ENCODE results near the gene SRGAP1.

SRGAP1 gene

DNA sequence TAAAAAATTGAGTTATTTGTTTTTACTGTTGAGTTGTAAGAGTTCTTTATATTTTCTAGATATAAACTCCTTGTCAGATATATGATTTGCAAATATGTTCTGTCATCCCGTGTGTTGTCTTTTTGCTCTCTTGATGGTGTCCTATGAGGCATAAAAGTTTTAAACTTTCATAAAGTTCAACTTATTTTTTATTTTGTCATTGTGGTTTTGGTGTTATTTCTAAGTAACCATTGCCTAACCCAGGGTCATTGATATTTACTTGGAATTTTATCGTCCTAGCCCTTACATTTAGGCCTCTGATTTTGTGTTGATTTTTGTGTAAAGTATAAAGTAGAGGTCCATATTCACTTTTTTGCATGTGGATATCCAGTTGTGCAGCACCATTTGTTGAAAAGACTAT lies 63.1 kb downstream of the SRGAP1 start:
- DNase-seq (ENCODE audit: low read depth) = no peak

DNA sequence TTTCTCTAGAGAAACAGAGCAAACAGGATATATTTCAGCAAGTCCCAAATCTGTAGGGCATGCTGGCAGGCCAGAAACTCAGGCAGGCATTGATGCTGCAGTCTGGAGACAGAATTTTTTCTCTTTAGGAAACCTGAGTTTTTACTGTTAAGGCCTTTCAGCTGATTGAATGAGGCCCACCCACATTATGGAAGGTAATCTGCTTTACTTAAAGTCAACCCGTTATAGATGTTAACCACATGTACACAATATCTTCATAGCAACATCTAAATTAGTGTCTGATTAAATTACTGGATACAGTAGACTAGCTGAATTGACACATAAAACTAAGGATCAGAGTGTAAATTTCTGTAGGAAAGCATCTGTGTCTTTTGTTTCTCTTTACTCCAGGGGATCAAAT lies 65.2 kb downstream of the SRGAP1 start:
- DNase-seq (ENCODE audit: low read depth) = no peak

DNA sequence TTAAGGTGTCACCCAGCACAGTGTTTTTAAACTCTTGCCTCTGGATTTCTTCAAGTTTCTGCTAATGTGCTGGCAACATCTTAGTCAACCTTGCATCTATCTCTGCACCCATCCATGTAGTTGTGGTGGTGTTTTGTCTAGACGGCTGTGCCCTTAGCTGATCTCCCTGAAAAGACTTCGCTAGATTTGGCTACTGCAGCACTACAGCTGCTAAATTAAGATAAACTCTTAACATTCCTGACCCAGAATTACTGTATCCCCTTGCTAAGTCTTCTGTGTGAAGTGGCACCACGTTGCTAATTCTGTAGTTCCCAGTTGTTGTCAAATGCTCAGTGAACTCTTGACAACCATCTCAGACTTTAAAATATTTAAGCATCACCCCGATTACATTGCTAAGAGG lies 66.8 kb downstream of the SRGAP1 start:
- DNase-seq (ENCODE audit: low read depth) = no peak

DNA sequence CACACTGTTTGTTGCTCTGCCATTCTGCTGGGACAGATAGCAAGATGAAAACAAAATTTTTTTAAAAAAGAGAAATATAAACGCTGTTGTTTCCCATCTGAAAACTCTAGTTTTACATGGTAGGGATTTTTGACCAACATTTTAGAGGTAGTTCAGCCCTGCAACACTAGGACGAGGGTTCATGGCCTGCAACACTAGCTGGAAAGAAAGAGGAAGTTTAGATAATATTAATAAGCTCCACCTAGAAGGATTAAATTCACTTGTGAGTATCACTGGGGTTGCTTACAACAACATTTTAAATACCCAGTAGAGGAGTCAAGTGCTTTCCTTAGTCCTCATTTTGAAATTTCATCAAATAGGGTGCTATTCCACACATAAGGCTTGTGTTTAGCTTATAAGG lies 68.2 kb downstream of the SRGAP1 start:
- no peak for DNase-seq (ENCODE audit: low read depth)

DNA sequence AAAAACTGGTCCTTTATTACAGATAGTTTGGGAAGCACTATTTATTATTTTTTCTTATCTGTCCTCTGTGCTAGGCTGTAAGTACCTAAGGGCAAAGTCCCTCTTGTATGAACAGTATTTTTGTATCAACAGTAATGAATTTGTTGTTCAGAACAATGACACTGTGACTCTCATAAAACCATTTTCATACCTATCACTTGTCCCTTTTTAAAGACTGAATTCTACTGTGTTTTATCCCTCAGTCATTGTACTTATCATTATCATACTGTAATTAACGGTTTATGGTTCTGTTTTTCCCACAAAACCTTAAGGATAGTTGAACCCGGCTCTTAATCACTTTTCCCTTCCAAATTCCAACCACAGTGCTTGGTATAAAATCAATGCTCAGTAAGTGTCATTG lies 69.4 kb downstream of the SRGAP1 start:
- DNase-seq (ENCODE audit: low read depth) = no peak

DNA sequence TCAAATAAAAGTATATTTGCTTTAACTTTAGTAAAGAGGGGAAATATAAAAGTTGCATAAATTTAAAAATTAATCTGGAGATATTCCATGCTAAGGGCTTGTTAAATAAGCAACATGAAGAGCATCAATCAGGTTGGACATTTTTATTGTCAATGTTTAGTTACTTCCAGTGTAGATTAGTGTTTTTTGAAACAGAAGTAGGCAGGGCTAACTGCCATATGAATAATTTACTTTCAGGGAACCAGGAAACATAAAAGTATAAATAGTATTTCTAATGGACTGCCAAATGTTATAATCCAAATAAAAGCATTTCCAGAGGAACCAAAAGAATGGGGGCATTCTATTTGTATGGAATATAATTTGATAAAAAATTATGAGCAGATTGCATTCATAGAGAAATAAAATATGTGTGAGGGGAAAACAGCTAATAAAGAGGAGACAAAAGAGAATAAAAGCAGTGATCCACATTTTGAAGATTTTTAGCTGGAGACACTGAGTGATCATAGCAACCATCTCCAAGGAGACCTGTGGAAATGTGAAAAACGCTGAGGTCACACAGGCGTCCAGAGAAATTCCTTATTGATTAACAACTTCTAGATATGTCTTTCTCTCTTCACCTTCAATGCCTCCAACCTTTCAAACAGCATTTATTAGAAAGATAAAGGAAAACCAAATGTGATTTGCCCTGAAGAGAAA lies 70.8 kb downstream of the SRGAP1 start:
- no peak for DNase-seq (ENCODE audit: low read depth)

DNA sequence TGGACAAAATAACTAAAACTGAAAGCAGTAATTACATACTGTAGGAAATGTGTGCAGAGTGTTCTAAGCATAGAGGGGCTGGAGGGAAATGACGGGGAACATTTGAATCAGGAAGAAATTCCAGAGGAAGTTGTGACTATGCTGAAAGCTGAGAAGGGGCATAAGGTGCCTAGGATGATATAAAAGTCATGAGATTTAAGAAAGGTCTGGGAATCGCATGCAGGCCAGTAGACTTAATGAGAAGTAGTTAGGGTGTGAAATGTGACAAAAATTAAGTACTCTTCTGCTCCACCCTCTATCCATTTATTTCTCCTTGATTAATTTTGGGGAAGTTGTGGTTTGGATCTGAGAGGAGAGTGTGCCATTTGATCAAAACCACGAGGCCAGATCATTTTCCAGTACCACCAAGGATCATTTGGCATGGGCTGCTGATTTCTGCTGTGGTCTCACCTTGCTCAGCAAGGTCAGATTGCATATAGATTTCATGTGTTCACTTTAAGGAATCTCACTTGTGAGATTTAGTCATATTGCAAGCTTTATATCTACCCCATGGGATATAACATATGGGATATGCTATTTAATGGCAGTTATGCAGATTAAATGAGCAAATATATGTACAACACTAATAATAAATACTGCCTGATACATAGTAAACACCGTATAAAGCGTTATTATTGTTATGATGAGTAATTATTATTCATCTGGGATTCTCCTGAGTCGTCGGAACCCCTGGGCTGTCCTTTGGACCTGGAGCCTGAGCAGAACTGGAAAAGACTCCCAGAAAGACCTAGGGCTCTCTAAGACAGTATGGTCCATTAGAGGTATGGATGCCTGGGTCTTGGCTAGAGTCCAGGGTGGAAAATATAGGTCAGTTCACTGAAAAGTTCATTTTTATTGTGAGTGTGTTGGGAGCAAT lies 72.3 kb downstream of the SRGAP1 start:
- DNase-seq (ENCODE audit: low read depth) = no peak

DNA sequence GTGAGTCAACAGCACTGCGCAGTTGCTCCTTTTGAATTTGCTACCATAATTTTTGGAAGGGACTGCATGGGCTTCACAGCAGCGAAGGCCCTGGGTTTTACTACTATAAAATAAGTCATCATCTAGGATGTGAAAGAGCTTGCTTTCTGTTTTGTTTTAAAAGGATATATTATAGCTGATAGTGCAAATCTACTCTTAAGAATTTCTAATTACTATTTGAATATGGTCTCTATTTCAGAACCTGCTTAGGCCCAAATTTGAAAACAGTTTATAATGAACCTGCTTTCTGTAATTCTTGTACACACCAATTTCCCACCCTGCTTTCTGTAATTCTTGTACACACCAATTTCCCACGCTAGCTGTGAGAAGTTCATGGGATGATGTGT lies 73.0 kb downstream of the SRGAP1 start:
- DNase-seq (ENCODE audit: low read depth) = no peak

DNA sequence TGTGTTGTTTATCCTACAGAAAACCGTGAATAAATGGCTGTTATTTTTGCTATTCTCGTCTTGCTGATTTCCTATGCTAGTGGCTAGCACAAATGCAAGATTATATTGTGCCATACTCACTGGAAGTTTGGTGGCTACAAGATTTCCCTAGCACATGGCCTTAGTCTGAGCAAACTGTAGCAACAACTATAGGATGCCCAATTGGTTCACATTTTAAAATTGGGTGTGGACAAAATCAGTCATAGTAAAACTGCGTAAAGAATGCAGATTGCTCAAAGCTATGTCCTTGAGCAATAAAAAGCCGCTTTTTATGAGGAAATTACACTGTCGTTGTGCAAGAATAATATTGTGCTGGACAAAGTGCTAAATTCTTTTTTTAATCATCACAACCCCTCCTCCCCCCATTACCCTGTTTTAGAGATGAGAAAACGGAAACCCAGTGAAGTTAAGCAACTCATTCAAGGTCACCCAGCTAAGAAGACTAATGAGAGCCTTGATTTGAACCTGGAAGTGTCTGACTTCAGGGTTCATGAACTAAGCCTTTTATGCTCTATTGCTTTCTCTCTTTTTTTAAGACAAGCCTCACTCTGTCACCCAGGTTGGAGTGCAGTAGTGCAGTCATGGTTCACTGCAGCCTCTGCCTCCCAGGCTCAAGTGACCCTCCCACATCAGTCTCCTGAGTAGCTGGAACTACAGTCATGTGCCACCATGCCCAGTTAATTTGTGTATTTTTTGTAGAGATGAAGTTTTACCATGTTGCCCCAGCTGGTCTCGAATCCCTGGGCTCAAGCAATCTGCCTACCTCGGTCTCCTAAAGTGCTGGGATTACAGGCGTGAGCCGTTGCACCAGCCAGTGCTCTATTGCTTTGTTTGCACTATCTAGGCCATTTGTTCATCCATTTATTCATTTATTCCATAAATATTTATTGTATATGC lies 73.6 kb downstream of the SRGAP1 start:
- no peak for DNase-seq (ENCODE audit: low read depth)

DNA sequence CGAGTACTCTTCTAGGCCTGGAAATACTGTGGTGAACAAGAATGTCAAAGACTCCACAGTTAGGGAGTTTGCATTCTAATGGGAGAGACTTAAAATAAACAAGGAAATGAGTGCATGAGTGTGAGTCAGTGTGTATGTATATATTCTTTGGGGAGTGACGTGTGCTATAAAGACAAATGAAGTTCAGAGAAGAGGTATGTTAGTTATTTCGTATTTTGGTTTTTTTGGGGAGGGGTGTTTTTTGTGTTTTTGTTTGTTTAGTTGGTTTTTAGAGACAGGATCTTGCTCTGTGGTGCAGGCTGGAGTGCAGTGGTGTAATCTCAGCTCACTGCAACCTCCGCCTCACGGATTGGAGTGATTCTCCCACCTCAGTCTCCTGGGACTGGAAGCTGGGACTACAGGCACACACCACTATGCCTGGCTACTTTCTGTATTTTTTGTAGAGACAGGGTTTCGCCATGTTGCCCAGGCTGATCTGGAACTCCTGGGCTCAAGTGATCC lies 74.3 kb downstream of the SRGAP1 start:
- no peak for DNase-seq (ENCODE audit: low read depth)

DNA sequence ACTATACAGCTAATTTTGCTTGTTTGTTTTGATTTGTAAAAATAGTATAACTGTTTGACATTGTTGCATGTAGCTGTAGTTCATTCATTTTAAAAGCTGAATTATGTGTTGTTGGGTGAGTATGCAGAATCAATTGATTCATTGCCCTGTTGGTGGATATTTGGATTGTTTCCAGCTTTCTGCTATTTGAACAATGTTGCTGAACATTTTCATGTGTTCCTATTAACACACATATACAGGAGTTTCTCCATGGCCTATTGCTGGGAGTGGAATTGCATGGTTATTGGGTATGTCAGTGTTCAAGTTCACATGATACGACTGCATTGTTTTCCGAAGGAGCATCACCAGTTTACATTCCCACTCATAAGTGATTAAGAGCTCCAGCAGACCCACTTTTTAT lies 75.3 kb downstream of the SRGAP1 start:
- DNase-seq (ENCODE audit: low read depth) = no peak

DNA sequence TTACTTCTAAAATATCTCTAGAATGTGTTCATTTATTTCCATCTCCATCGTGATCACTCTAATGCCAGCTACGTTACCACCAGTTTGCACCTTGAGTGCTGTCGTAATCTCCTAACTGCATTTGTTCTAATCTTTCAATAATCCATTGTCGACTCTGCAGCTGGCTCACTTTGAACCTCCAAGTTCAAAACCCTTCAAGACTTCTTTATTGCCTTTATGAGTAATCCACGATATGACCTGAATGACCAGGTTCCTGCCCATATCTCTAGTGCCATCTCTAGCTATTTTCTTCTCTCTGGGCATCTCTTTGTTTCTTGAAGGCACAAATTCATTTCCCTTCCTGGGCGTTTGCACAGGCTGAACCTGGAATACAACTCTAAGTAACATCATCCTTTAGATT lies 76.7 kb downstream of the SRGAP1 start:
- no peak for DNase-seq (ENCODE audit: low read depth)

DNA sequence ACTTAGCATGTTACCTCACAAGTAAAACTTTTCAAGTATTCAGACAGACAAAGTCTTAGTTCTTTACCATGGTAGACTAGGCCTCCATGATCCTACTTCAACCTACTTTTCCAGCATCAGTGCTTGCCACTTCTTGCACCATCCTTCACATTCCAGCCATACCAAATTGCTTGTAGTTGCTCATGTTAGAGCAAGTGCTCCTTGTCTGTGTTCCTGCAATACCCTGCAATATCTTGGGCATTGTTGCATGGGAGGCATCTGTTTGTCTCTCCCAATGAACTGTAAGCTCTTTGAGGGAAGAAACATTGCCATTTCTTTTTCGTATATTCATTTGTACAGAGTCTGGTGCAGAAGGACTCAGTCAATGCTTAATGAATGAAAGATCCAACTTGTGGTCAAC lies 78.0 kb downstream of the SRGAP1 start:
- DNase-seq (ENCODE audit: low read depth) = no peak

DNA sequence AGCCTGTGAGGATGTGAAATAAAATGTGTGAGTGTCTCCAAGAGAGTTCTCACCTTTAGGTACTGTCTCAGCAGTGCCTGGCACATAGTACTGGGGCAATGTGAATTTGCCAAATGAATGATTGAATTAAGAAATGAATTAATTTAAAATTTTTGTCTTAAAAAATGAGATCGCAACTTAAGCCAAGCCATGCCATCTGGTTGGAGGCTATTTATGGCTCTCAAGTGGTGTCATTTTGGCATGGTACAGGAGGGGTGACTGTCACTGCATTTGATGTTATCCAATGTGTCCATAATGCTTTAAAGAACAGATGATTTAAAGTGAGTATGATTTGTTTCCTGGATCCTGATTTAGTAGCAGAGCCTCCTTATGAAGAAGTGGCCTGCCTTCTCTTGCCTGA lies 80.3 kb downstream of the SRGAP1 start:
- DNase-seq (ENCODE audit: low read depth) = no peak

DNA sequence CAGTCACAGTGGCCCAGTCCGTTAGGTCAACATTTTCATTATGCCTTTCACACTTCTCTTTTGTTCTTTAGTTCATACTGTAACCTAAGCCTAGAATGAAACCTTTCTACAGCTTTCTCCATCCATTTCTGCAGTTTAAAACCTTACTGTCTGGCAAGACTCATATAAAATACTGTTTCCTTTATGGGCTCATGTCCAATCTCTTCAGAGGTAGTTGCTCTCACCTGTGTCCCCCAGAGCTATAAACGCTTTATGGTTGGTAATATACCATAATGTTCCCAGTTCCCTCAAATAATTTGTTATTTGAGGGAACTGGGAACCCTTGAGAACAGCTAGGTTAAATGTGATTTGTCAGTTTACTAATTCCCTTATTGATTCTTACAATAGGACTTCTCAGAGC lies 83.0 kb downstream of the SRGAP1 start:
- no peak for DNase-seq (ENCODE audit: low read depth)

DNA sequence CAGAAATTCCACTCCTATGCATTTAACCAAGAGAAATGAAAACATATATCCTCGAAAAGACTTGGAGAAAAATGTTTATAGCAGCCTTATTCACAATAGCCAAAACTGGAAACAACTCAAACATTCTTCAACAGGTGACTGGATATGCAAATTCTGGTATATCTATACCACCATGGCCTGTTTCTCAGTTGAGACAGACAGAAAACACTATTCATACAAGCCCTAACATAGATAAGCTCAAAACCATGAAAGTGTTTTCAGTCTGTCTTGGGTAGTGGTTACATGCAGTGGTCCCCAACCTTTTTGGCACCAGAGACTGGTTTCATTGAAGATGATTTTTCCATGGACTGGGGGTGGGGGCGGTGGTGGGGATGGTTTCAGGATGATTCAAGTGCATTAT lies 83.8 kb downstream of the SRGAP1 start:
- DNase-seq (ENCODE audit: low read depth) = no peak

DNA sequence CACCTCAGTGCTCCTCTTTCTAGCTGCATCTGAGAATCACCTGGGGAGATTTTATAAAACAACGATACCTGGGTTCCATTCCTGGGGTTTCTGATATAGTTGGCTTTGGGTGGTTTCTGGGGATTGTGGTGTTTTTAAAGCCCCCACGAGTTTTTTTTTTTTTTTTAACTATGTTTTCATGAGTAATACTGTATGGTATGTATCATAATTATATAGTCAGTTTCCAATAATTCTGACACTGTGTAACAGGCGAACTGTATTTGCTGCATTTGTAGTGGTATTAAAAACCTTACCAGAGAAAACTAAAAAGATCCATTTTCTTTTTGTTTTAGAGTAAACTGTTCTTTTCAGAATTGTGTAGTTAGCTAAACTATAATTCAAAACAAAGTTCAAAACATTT lies 84.9 kb downstream of the SRGAP1 start:
- DNase-seq (ENCODE audit: low read depth) = no peak

DNA sequence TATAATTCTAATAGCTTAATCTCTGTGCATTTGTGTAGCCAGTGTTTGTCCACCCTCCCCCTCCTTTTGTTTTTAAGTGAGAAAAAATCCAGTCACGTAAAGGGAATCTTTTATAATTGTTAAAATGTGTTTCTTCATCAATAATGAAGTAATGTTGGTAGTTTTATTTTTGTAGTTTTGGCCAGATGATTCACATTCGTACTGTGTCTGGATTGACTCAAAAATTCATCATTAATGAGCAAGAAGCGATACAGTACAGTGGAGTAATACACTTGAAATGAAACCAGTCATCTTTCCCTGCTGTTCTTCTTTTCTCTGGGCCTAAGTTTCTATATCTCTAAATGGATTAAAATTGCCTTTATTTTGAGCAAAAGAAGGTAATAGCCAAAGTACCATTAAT lies 86.5 kb downstream of the SRGAP1 start:
- DNase-seq (ENCODE audit: low read depth) = no peak

DNA sequence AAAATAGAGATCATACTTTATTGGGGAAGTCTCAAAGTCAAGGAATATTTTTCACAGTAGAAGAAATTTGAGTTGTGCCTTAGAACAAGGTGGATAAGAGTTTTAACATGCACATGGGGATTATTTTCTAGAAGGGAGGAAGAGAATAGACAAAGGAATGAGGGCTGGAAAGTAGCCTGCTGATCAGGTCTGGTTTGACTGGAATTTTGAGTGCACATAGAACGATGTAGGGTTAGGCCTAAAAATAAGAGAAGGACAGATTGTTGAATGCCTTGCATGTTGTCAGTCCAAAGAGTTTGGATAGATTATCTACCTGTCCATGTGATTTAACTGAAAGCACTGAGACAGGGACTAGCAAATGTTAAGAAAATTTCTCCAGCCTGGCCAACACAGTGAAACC lies 87.2 kb downstream of the SRGAP1 start:
- DNase-seq (ENCODE audit: low read depth) = no peak

DNA sequence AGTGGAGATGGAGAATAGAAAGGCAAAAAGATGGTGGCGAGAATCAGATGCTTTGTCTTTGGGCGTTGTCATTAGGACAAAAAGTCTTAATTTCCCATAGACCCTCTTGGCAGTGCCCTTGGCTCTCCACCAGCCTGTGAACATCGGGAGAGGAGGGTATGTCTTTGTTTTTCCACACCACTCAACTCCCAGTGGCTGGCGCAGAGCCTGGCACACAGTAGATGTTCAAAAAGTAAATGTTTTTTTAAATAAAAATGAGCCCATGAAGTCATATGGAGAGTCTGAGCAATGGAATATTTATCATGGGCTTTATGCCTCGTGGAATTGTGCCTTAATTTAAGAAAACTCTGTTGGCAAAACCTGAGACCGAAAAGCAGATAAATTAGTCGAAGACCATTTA lies 90.4 kb downstream of the SRGAP1 start:
- DNase-seq (ENCODE audit: low read depth) = no peak

DNA sequence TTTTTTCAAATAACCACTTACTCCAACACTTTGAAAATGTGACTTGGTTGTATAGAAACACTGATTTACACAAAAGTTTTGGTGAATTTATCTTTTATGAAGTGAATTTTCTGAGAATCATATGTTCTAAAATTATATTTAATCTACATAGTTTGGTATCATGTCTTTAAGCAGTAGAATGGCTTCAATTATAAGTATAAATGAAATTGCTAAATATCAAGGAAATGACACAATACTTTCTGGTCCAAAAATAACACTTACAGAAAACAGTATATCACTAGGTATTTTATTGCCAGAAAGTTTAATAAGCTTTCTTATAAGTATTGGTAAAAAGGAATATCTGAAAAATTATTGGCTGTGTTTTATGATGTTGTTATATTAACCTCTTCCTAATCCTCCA lies 90.9 kb downstream of the SRGAP1 start:
- DNase-seq (ENCODE audit: low read depth) = no peak

All from stimulated activated CD8-positive, alpha-beta memory T cell treated with anti-CD3 and anti-CD28 coated beads, Interleukin-7, amount 100 ng/mL, for 24 hours (primary cell).